TTC549 (cell line): Measurements from ENCODE around the gene TULP4.

Experiments used
- FAIRE-seq: peaks from 2 replicates; lab custom pipeline; 2012; peaks lifted over from hg19 to GRCh38; lab: Jason Lieb, UNC

Gene TULP4

GRCh38 chr6:158358450-158359077, 46.3 kb downstream of the TULP4 start:
- no peak for FAIRE-seq

DNA sequence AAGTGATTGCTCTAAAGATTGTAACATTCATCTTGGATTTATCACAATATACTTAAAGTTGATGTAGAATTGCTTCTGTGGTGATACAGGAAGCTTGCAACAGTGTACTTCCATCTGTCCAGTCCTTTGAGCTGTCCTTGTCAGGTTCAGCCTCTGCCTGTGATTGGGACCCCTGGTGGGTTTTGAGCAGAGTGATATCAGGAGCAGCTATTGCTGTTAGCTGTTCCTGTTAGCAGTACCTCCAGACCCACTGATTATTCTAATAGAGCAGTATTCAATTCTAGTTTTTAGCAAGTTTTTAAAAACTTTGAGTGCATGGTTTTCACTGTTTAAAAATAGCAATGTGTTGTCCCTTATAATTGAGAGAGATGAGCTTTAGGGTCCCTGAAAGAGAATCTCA, 48.8 kb downstream of the TULP4 start:
- no peak for FAIRE-seq

- no peak for FAIRE-seq
Observed at GRCh38 chr6:158361961-158362669, 49.9 kb downstream of the TULP4 start.

DNA sequence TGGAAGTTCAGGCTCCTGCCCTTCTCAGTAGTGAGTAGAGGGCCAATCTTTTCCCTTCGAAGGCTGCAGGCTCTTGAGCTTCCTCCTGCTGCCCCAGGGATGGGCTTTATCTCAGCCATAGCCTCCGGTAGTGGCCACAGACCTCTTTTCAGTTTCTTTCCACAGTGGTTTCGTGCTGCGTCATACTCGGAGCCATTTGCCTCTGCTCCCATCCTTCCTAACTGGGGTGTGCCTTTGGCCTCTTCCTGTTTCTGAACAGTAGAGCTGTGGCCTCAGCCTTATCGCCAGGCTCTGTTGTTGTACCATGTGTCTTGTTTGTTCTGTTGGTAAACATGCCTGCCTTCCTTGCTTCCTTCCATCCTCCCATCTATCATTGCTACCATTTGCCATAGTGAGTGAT, 54.1 kb downstream of the TULP4 start:
- FAIRE-seq = no peak

- no peak for FAIRE-seq
Observed at GRCh38 chr6:158367816-158368215, 55.6 kb downstream of the TULP4 start.

- FAIRE-seq = no peak
Observed at GRCh38 chr6:158369241-158369640, 57.0 kb downstream of the TULP4 start.

DNA sequence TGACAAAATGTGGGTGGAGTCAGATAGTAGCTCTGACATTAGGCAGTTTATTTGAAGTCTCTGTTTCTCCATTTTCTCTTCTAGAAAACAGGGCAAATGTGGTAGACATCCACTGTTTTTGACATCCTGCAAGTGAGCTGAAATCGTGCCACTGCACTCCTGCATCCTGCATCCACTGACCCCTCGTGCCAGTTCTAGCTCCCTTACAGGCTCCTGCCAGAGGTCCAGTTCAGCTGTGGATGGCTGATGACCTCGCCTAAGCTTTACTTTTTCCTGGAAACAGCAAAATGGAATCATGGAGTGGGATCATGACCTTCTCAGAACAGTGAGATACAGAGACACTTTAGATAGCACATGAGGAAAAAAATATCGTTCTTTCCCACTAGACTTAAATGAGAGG, 58.5 kb downstream of the TULP4 start:
- no peak for FAIRE-seq

DNA sequence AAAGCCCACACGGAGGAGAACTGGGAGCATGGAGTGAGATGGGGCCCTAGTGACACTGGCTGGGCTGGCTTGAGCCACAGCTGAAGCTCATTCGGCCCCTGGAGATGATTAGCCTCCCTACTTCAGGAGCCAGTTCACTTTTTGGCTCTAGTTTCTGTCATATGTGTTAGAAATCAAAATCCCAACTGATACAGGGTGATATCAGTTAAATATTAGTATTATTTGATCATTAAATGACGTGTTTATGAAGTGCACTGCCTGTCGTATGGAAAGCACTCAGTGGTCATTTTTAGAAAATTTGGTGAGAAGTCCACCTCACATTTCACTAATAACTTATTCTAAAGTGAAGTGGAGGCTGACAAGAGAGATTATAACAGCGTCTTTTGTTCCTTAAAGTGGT, 59.0 kb downstream of the TULP4 start:
- FAIRE-seq = no peak

DNA sequence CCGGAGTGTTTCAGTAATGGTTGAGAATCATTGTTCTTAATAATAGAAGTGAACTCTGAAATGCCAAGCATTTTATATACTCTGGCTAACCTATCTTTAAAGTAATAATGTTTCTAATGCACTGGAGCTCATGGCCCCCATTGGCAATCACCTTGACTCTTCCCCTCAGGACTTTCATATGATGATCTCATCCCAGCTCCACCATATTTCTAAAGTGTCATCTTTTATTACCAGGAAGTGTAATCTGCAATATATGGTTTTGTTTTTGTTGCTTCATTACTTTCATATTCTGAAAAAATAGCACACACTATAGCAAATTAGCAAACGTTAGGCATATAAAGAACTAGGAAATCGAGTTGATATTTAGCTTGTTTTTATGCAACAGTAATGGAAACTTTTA, 60.3 kb downstream of the TULP4 start:
- no peak for FAIRE-seq

GRCh38 chr6:158373214-158373613, 60.9 kb downstream of the TULP4 start:
- FAIRE-seq = no peak

GRCh38 chr6:158374020-158374419, 61.8 kb downstream of the TULP4 start:
- no peak for FAIRE-seq

GRCh38 chr6:158376631-158377081, 64.4 kb downstream of the TULP4 start:
- no peak for FAIRE-seq

DNA sequence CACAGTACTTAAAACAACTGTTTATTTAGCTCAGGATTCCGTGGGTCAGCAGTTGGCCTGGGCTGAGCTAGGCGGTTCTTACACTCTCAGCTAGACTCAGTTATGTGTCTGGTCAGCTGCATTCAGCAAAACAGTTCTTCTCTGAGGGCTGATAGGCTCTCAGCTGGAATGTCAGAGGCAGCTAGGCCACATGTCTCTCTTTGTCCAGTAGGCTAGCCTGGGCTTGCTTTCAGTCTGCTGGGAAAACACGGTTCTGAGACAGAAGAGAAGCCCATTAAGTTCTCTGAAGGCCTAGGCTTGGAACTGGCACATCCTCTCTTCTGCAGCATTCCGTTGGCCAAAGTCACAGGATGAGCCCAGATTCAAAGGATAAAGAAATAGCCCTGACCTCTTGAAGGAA, 65.6 kb downstream of the TULP4 start:
- no peak for FAIRE-seq

DNA sequence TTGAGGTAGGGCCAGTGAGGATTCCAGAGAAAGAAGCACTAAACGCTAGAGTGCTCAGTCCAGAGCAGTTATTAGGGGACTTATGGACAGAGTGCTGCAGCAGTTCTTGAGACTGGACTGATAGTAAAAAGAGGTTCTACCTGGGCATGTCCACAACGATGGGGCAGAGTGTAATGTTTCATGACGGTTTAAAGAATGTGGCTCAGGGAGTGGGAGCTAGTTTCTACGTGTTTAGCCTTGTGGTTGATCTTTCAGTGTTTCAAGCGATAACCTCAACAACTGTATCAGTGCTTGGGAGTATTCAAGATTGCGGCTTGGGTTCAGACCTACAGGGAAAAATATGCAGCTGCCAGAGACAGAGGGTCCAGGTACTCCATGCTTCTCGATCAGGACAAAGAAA, 67.1 kb downstream of the TULP4 start:
- no peak for FAIRE-seq

DNA sequence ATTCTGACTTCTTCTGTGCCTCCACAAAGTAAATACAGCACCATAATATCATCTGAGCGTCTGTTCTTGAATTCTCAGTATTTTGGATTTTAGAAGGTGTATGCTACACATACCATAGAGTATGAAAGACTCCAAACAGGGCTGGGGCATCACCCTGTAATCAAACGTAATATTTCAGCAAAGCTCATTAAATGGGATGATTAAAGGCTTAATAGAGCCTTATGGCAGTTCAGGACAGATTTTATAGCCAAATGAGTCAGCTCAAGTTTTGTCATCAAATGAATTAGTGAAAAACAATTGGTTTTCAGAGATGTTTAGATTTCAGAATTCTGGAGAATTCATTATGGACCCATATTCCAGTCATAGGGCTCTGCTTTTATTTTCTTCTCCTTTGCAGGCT, 68.9 kb downstream of the TULP4 start:
- FAIRE-seq = no peak

DNA sequence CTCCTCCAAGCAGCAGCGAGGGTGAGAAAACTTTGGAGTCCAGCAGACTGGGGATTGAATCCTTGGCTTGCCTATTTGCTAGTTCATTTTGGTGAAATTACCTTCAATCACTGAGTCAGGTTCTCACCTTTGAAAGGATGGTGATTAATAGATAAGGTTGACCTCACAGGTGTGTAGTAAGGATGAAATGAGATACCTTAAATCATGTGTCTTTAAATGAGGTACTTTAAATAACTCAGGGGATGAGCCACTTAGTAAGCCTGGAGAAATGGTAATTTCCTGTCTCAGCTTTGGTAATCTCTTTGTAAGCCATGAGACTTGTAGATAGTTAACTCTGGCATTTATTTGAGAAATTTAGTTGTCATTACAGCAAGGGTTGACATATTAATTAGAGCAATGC, 70.2 kb downstream of the TULP4 start:
- FAIRE-seq = no peak

- no peak for FAIRE-seq
Observed at GRCh38 chr6:158383057-158383456, 70.8 kb downstream of the TULP4 start.

DNA sequence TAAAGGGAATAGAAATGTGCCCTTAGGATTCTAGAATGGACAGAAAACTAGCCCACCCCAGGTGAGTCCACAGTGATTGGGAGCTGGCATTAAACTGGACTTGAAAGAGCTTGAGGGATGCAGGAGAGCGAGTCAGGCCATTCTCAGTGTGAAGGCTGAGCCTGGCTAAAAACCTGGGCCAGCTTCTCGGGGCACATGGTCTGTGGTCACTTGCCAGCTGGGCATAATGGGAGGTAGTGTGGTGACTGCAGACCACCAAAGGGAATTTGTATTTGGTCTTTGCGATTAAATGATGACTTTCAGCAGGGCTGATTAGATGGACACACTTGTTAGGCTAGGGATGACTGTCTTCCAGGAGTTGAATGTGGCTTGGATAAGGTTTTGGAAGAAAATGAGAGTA, 71.3 kb downstream of the TULP4 start:
- no peak for FAIRE-seq

GRCh38 chr6:158384671-158385110, 72.4 kb downstream of the TULP4 start:
- no peak for FAIRE-seq

DNA sequence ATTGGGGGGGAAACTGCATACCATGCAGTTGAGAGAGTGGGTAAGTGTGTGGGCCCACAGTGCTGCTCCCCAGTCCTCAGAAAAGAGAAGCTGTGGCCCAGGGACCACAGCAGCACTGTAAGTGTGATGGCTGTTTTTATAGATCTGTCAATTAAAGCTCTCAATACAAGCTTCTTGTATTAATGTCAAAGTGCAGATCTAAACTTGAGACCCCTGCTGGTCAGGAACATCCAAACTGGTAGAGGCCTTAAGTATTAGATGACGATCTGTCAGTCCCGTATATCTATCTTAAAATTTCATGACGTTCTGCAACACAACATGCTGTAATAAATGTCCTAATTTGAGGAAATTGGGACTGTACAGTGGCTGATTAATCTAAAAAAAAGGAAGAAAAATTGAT, 74.8 kb downstream of the TULP4 start:
- FAIRE-seq = no peak

GRCh38 chr6:158387578-158387977, 75.3 kb downstream of the TULP4 start:
- no peak for FAIRE-seq

- no peak for FAIRE-seq
Observed at GRCh38 chr6:158388727-158389126, 76.5 kb downstream of the TULP4 start.

DNA sequence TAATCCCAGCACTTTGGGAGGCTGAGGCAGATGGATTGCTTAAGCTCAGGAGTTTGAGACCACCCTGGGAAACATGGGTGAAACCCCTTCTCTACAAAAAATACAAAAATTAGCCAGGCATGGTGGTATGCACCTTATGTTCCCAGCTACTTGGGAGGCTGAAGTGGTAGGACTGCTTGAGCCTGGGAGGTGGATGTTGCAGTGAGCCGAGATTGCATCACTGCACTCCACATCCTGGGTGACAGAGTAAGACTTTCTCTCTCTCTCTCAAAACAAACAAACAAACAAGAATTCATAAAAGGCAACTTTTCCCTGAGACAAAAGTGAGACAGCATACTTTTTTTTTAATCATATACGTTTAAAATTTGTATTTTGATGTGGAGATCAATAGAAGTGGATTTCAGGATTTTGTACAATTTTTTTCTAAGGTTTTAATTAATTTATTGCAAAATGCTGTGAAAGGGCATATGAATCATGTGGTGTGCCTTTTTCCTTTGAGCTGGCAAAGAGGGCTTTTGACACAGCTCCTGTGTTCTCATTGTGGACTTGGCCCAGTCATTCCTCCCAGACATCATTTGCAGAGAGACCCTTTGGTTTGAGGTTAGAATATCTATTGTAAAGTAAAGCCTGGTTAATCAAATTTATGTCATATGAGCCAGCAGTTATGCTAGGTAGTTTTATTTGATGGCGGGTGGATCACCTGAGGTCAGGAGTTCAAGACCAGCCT, 77.1 kb downstream of the TULP4 start:
- no peak for FAIRE-seq

DNA sequence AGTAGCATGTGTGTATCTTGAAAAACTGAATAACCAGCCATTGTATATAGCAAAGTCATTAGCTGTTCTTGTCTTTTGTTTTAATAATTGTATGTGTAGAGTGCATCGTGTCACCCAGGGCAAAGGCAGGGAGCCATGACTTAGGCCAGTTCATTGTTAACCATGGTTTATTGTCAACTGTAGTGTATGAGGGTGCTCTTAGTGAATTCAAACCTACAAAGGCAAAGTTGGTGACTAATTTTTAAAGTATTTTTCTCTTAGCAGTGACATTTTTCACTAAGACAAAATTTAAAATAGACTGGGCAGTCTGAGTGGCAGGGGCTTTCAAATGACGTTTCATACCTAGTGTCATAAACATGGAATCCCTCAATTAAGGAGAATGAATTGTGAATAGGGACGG, 79.0 kb downstream of the TULP4 start:
- no peak for FAIRE-seq
